Lower leg skin (tissue), 4 donors: ENCODE data around the gene IZUMO1. TPM values are rescaled to one million over a fixed set of nuclear protein-coding genes. Genes with fewer than 3 reads are reported as not detected.
A peak's percentile ranks its signal among the peaks of the same experiment; 100 is the strongest.
"Not testable (repeated sequence)": the region's sequence is repeated elsewhere in the genome, so short reads cannot be mapped to it uniquely, and the experiment has no call there.

Experiments
- DNase-seq, 2 donors: peaks; one replicate each; pipeline ENCODE4 v3.0.0-alpha.2; 2019; ENCODE audit warnings: low spot score in 2 of 2
- H3K4me3 ChIP-seq: fragments of 200-600 bp; sonication (generic); 2 replicates; pipeline ENCODE4 v1.5.1; 2017; ENCODE audit warnings: mild to moderate bottlenecking, low read depth; ENCODE audit not compliant: poor library complexity, severe bottlenecking
- CTCF ChIP-seq, 3 donors: fragments of 450-650 bp; IDR thresholded peaks; one replicate each; pipeline ENCODE4 v1.5.1; 2016; ENCODE audit warnings: antibody characterized with exemption in 3 of 3, mild to moderate bottlenecking in 3 of 3, moderate library complexity in 2 of 3
- POLR2A ChIP-seq, 2 donors: fragments of 450-650 bp; IDR thresholded peaks; one replicate each; pipeline ENCODE4 v1.6.1; 2016 to 2017; ENCODE audit warnings: antibody characterized with exemption in 2 of 2, mild to moderate bottlenecking in 1 of 2, moderate library complexity in 1 of 2
- WGBS, 2 donors: methylation state at CpG; one replicate each; pipeline ENCODE4 v1.1.5; 2018; 5-methylcytosine and 5-hydroxymethylcytosine counted together
- intact Hi-C: fragments of 100-400 bp; cut with DNase I; formaldehyde crosslinking; loops from one replicate; pipeline ENCODE4 v1.15.0; 2023; ENCODE audit warnings: low total_unique reads
- total RNA-seq, 4 donors: library from RNA; depleted of rRNA; stranded (reverse); fragments of >200 nt; gene quantifications; one replicate each; pipeline ENCODE4 v1.1.0, GENCODE V29; 2016

Gene IZUMO1
- total RNA-seq, 4 donors from 2014 or later, result not detected

- H3K4me3 ChIP-seq, result peak within 1 kb of the TSS; percentile 4
- DNase-seq, result no peak
- TF ChIP-seq CTCF (IDR thresholded peaks at IDR 0.05), result no peak
- no peak for TF ChIP-seq POLR2A (IDR thresholded peaks at IDR 0.05)
- 39 to 45% methylated on average over 14 to 16 of the region's 16 CpGs for WGBS, 2 donors
- intact Hi-C loops, result no loop called here
These were observed 50.9 kb downstream of the IZUMO1 start, which contains the start of gene FUT2 for GRCh38 chr19:48695743-48696352. FUT2 (plus strand) TSS chr19:48695971; CDS start chr19:48702957, 6,986 bp downstream.

GRCh38 chr19:48693629-48694028, 53.1 kb downstream of the IZUMO1 start:
- H3K4me3 ChIP-seq, DNase-seq, intact Hi-C loops: not testable (repeated sequence)
- WGBS, 2 donors, result 89% methylated on average over 9 of the region's 9 CpGs

Other genes starting within 250 kb of the IZUMO1 start
- gene LMTK3, start 235.1 kb downstream of the IZUMO1 start, total RNA-seq, result 1 to 10 TPM; 5.3 to 6.7 (median 5.8) TPM
- gene SULT2B1, start 194.7 kb downstream of the IZUMO1 start, total RNA-seq, result 100 to 1,000 TPM; 119 to 191 (median 166) TPM
- 1 to 10 TPM in 2 of 4 donors, not detected in 2; 1.7 to 2.1 TPM for gene SPACA4, start 140.2 kb downstream of the IZUMO1 start, total RNA-seq
- 1 to 10 TPM in 2 of 4 donors, under 1 TPM in 2; 0.53 to 8.2 (median 3.8) TPM for gene FAM83E, start 131.8 kb downstream of the IZUMO1 start, total RNA-seq
- gene RPL18, start 127.7 kb downstream of the IZUMO1 start, total RNA-seq, result 1,000 to 10,000 TPM; 3,252 to 5,828 (median 3,870) TPM
- gene SPHK2, start 127.4 kb downstream of the IZUMO1 start, total RNA-seq, result 1 to 10 TPM; 2.2 to 8.8 (median 6.1) TPM
- gene DBP, start 109.5 kb downstream of the IZUMO1 start, total RNA-seq, result 10 to 100 TPM; 21.1 to 41.6 (median 24.8) TPM
- gene CA11, start 100.7 kb downstream of the IZUMO1 start, total RNA-seq, result 10 to 100 TPM in 3 of 4 donors, 1 to 10 TPM in 1; 7.3 to 37.5 (median 10.3) TPM
- 1 to 10 TPM in 1 of 4 donors, under 1 TPM in 2, not detected in 1; 0.47 to 1.9 (median 0.58) TPM for gene NTN5, start 73.9 kb downstream of the IZUMO1 start, total RNA-seq
- gene FUT2, start 50.9 kb downstream of the IZUMO1 start, total RNA-seq, result 10 to 100 TPM in 3 of 4 donors, 1 to 10 TPM in 1; 8.5 to 14.9 (median 11.5) TPM
- under 1 TPM; 0.42 to 0.74 (median 0.63) TPM for gene MAMSTR, start 27.2 kb downstream of the IZUMO1 start, total RNA-seq
- 10 to 100 TPM in 2 of 4 donors, 1 to 10 TPM in 2; 4.7 to 16.8 (median 11.4) TPM for gene RASIP1, start 6.3 kb downstream of the IZUMO1 start, total RNA-seq
- gene FUT1, start 5.7 kb upstream of the IZUMO1 start, total RNA-seq, result 1 to 10 TPM; 1.7 to 4.9 (median 3.5) TPM
- not detected for gene FGF21, start 8.6 kb upstream of the IZUMO1 start, total RNA-seq
- gene BCAT2, start 64.1 kb upstream of the IZUMO1 start, total RNA-seq, result 10 to 100 TPM; 20.3 to 61.4 (median 38.6) TPM
- gene HSD17B14, start 89.6 kb upstream of the IZUMO1 start, total RNA-seq, result 1 to 10 TPM; 1.6 to 6.6 (median 5.4) TPM
- gene PLEKHA4, start 121.7 kb upstream of the IZUMO1 start, total RNA-seq, result 1 to 10 TPM; 2.9 to 7.2 (median 6.3) TPM
- gene PPP1R15A, start 125.5 kb upstream of the IZUMO1 start, total RNA-seq, result 100 to 1,000 TPM in 1 of 4 donors, 10 to 100 TPM in 3; 91.6 to 152 (median 97.5) TPM
- not detected for gene TULP2, start 151.8 kb upstream of the IZUMO1 start, total RNA-seq
- 100 to 1,000 TPM; 162 to 269 (median 189) TPM for gene NUCB1, start 153.4 kb upstream of the IZUMO1 start, total RNA-seq
- not detected for gene DHDH, start 186.8 kb upstream of the IZUMO1 start, total RNA-seq
- gene BAX, start 208.0 kb upstream of the IZUMO1 start, total RNA-seq, result 10 to 100 TPM; 15.5 to 36.3 (median 31.1) TPM
- 1,000 to 10,000 TPM; 1,012 to 1,617 (median 1,174) TPM for gene FTL, start 218.4 kb upstream of the IZUMO1 start, total RNA-seq
- gene GYS1, start 246.4 kb upstream of the IZUMO1 start, total RNA-seq, result 10 to 100 TPM; 16.4 to 33.3 (median 20.5) TPM
- gene RUVBL2, start 247.0 kb upstream of the IZUMO1 start, total RNA-seq, result 10 to 100 TPM; 61.3 to 83.8 (median 83.3) TPM